Stimulated activated CD4-positive, alpha-beta T cell treated with anti-CD3 and anti-CD28 coated beads, Interleukin-1b, Interleukin-23, amount 100 ng/mL, for 24 hours (primary cell): ENCODE measurements around the gene KIF21A.
"Not testable (repeated sequence)": the region's sequence is repeated elsewhere in the genome, so short reads cannot be mapped to it uniquely, and the experiment has no call there.

Experiments used
- DNase-seq, 4 experiments: peaks; one replicate each; pipeline ENCODE4 v3.0.0-alpha.2; 2020; ENCODE audit warnings: low read depth in 4 of 4, low spot score in 1 of 4

KIF21A gene, protein sequence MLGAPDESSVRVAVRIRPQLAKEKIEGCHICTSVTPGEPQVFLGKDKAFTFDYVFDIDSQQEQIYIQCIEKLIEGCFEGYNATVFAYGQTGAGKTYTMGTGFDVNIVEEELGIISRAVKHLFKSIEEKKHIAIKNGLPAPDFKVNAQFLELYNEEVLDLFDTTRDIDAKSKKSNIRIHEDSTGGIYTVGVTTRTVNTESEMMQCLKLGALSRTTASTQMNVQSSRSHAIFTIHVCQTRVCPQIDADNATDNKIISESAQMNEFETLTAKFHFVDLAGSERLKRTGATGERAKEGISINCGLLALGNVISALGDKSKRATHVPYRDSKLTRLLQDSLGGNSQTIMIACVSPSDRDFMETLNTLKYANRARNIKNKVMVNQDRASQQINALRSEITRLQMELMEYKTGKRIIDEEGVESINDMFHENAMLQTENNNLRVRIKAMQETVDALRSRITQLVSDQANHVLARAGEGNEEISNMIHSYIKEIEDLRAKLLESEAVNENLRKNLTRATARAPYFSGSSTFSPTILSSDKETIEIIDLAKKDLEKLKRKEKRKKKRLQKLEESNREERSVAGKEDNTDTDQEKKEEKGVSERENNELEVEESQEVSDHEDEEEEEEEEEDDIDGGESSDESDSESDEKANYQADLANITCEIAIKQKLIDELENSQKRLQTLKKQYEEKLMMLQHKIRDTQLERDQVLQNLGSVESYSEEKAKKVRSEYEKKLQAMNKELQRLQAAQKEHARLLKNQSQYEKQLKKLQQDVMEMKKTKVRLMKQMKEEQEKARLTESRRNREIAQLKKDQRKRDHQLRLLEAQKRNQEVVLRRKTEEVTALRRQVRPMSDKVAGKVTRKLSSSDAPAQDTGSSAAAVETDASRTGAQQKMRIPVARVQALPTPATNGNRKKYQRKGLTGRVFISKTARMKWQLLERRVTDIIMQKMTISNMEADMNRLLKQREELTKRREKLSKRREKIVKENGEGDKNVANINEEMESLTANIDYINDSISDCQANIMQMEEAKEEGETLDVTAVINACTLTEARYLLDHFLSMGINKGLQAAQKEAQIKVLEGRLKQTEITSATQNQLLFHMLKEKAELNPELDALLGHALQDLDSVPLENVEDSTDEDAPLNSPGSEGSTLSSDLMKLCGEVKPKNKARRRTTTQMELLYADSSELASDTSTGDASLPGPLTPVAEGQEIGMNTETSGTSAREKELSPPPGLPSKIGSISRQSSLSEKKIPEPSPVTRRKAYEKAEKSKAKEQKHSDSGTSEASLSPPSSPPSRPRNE (N-terminal part only)

GRCh38 chr12:39443081-39443928 lies at the start of gene KIF21A:
Gene KIF21A, minus strand, starts transcription at chr12:39443120. Its CDS starts 150 bp downstream, at chr12:39442970.
- peak; percentile 59 to 78 (median 73) for DNase-seq

DNA sequence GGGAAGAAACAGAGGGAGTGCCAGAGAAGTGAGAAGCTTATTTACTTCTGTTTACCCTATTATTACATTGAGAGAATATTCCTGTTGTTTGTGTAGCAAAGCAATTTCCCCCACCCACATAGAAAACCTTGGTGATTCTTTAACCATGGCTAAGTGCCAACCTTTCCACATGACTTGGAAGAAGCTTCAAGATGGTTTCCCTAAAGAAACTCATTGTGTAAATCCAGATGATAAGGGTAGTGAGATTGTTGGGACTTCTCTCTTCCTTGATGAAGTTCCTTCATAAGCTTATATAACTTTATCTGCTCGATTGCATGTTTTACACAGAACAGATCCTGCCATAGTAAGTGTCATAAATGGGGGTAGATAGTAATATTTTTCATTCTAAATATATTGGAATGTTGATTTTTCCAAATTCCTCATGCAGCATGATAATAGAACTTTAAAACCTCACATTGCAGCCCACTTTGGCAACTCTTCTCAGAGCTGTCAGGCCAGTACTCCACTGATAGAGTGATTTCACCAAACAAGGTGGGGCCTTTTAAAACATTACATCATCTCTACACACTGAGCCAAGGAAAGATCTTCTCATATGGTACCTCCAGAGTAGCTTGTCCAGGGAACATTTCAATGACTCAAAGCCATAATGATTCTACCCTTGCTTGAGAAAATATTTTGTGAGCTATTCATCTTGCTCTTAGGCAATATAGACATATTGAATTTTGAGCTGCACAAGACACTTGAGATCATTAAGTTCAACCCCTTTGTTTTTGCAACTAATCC lies 47.8 kb upstream of the KIF21A start:
- no peak for DNase-seq

- no peak for DNase-seq
Observed at GRCh38 chr12:39483597-39483996, 40.7 kb upstream of the KIF21A start.

GRCh38 chr12:39483042-39483441 lies 40.1 kb upstream of the KIF21A start:
- no peak for DNase-seq

DNA sequence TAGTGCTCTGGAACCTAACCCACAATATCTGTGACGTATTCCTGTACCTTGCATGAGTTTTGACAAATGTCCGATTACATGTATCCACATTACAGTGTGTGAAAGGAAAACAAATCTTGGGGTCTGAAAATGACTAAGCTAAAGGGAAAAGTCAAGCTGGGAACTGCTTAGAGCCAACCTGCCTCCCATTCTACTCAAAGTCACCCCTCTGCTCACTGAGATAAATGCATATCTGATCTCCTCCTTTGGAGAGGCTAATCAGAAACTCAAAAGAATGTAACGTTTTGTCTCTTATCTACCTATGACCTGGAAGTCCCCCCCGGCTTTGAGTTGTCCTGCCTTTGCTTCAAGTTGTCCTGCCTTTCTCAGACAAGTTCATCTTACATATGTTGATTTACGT lies 34.0 kb upstream of the KIF21A start:
- no peak for DNase-seq

- no peak for DNase-seq
Observed at GRCh38 chr12:39476121-39476520, 33.2 kb upstream of the KIF21A start.

GRCh38 chr12:39475136-39475535 lies 32.2 kb upstream of the KIF21A start:
- DNase-seq = not testable (repeated sequence)

DNA sequence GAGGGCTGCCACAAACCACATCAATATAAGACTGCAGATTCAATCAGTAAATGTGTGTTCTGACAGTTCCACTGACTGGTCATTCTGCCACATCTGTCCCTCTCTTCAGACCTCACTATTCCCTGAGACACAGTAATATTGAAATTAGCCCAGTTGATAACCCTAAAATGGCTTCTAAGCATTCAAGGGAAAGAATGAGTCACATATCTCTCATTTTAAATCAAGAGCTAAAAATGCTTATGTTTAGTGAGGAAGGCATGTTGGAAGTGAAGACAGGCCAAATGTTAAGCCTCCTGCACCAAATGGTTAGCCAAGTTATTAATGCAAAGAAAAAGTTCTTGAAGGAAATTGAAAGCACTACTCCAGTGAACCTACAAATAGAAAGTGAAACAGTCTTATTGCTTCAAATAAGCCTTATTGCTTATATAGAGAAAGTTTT lies 24.5 kb upstream of the KIF21A start:
- no peak for DNase-seq

DNA sequence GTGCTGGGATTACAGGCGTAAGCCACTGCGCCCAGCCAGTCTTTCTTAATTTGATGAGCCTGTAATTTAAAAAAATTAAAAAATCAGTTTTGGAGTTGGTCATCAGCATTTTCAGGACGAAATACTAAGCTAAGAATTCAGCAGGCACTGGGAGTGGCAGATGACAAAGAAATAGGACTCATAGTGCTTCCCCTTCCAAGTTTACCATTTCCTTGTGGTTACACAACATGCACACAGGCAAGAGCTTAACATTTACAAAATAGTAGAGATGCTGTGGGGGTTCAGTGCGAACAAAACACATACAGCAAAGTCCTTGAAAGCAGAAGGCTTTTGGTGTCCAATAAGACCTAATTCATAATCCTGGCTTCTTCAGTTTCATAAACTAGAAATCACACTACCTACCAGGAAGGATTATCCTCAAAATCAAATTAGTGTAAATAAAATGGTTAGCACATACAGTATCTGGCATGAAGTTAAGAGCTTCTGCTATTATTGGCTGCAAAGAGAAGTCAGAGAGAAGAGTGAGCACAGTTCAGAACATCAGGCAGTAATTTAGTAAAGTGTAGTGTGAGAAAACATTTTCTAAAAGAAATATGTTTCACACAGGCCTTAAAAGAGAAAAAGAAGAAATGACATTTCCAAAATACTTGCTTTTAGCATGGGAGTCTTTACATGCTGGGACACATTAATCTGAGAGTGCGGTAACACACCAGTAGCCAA lies 22.2 kb upstream of the KIF21A start:
- DNase-seq = no peak

DNA sequence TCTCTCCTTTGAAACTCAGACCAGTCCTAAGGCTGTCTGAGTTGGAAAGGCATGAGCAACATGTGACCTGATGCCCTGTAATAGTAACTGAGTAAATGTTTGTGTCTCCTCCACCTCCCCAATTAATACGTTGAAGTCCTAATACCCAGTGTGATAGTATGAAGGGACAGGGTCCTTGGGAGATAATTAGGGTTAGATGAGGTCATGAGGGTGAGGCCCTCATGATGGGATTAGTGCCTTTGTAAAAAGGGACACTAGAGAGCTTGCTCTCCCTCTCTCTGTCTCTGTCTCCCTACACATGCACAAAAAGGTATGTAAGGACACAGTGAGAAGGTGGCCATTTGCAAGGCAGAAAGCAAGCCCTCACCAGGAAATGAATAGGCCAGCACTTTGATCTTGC lies 18.1 kb upstream of the KIF21A start:
- no peak for DNase-seq

DNA sequence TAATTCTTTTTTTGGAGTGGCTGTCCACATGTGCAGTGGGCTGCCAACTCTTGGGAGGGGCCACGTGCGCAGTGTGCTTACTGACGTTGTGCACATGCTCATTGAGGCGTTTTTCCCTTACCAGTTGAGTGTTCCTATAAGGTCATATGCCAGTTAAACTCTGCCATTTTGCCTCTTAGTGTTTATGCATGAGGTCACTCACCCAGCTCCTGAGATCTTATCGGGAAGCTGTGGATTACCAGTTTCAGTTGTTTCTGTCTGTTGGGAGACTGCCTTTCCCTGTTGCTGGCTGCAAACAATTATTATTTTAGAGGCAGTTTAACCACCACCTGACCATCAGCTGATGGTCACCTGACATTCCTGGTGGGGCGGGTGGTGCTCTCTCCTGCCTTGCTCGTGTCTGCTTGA lies 16.1 kb upstream of the KIF21A start:
- no peak for DNase-seq

- no peak for DNase-seq
Observed at GRCh38 chr12:39451977-39452376, 9.1 kb upstream of the KIF21A start.

- no peak for DNase-seq
Observed at GRCh38 chr12:39448038-39448437, 5.1 kb upstream of the KIF21A start.

- no peak for DNase-seq
Observed at GRCh38 chr12:39443929-39444209, 949 bp upstream of the KIF21A start.

GRCh38 chr12:39442831-39443080 lies 164 bp downstream of the KIF21A start:
- DNase-seq = no peak

DNA sequence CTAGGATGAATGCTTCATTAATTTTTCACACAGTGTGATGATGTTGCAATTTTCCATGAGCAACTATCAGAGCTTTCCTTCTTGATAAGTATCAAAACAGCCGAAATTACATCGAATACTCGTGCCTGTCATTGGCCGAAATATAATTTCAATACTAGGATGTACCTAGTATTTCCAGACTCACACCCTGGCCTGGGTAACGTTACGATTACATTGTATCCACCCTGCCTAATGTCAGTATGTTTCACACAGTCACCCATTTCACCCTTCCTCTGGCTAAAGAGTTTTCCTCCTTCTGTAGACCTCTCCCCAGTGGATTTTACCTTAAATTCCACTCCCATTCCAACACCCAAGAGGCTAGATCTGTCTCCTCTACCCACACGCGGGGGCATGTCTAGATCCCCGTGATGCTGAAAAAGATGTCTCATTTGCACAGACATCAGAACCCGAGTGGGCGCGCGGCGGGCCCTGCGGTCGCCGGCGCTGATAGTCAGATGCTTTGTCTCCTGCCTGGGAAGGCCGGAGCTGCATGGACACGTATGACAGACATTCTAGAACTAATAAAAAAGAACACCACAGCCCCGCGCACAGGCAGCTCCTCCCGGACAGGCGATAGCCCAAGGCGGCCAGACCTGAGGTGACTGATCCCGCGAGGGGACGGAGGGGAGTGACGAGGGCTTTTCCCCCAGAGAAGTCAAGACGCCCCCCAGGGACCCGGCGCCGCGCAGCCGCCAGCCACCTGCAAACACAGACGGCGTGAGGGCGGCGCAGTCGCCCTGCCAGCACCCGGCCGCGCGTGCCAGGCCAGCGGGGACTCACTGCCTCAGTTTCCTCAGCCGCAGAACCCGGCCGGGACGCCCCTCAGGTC lies 723 bp downstream of the KIF21A start:
- peak; percentile 7 to 25 (median 15) for DNase-seq

- DNase-seq = no peak
Observed at GRCh38 chr12:39441189-39441962, 1.5 kb downstream of the KIF21A start.

DNA sequence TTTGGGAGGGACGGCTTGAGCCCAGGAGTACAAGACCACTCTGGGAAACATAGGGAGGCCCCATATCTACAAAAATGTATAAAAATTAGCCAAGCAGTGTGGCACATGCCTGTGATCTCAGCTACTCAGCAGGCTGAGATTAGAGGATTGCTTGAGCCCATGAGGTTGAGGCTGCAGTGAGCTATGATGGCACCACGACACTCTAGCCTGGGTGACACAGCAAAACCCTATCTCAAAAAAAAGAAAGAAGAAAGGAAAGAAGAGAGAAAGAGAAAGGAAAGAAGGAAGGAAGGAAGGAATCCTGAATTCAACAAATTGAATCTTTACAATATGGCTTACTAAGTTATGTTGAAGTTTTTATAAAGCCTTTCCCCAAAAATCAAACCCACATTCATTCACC lies 2.1 kb downstream of the KIF21A start:
- no peak for DNase-seq
